ENCODE results near the gene AMFR.

Gene AMFR

GRCh38 chr16:56348168-56349085 lies 76.9 kb downstream of the AMFR start:
- no peak for DNase-seq

GRCh38 chr16:56347670-56348069 lies 77.7 kb downstream of the AMFR start:
- DNase-seq = no peak

GRCh38 chr16:56347166-56347565 lies 78.2 kb downstream of the AMFR start:
- no peak for DNase-seq

GRCh38 chr16:56346131-56346890 lies 79.0 kb downstream of the AMFR start:
- no peak for DNase-seq

GRCh38 chr16:56345406-56346050 lies 79.8 kb downstream of the AMFR start:
- DNase-seq = no peak

GRCh38 chr16:56344518-56345405 lies 80.6 kb downstream of the AMFR start:
- DNase-seq = no peak

- DNase-seq = no peak
Measured at GRCh38 chr16:56343661-56344517, 81.5 kb downstream of the AMFR start.

- no peak for DNase-seq
Measured at GRCh38 chr16:56341656-56342399, 83.5 kb downstream of the AMFR start.

GRCh38 chr16:56340864-56341365 lies 84.4 kb downstream of the AMFR start:
- no peak for DNase-seq

GRCh38 chr16:56340416-56340815 lies 84.9 kb downstream of the AMFR start:
- DNase-seq = no peak

- DNase-seq = no peak
Measured at GRCh38 chr16:56339431-56340195, 85.7 kb downstream of the AMFR start.

- no peak for DNase-seq
Measured at GRCh38 chr16:56338566-56339318, 86.6 kb downstream of the AMFR start.

- no peak for DNase-seq
Measured at GRCh38 chr16:56337858-56338325, 87.5 kb downstream of the AMFR start.

GRCh38 chr16:56337131-56337857 lies 88.1 kb downstream of the AMFR start:
- DNase-seq = peak in 1 of 58 donors; percentile 33

GRCh38 chr16:56336711-56337110 lies 88.6 kb downstream of the AMFR start:
- no peak for DNase-seq

GRCh38 chr16:56336071-56336688 lies 89.2 kb downstream of the AMFR start:
- no peak for DNase-seq
